ENCODE results near the gene LOC101059915.
A peak's percentile ranks its signal among the peaks of the same experiment; 100 is the strongest.

Gene LOC101059915

DNA sequence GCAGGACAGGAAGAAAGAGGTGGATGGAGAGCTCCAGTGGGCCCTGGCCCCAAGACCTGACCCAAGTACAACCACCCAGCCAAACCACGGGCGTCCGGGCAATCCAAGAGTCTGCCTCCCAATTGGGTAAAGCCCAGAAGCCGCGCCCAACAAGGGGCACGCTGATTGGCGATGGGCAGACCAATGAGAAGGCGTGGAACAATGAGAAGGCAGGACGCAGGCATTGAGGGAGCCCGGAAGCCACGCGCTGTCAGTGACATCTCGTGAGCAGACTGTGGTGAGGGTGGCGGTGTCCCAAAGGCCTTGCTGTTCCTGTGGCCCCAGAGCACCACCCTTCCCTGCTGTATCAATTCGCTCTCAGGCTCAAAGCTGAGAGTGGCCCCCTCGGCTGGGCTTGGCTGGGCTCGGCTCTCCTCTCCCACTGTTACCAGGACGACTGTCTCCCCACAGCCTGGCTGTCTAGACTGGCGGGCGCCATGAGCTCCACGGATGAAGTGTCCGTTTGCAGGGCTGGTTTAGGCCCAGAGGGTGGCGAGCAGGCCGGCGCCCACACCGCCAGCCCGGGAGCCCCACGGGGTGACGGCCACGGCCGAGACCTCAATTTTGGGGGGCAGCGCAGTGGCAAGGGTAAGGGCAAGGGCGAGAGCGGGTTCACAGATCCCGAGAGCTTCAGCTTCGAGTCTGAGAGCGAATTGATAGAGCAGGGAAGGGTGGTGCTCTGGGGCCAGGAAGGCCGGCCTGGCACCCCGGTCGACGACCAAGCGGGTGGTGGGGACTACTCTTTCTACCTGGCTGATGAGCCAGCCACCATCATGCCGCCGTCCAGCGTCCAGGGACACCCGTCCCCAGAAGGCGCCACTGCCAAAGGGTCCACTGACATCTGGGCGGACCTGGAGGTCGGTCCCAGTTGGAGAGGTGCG is at the start of gene LOC101059915:
LOC101059915 (plus strand) TSS at position 219 of the 920 bp plus-strand sequence.
- no peak for DNase-seq (ENCODE audit: low read depth in 2 of 2)

DNA sequence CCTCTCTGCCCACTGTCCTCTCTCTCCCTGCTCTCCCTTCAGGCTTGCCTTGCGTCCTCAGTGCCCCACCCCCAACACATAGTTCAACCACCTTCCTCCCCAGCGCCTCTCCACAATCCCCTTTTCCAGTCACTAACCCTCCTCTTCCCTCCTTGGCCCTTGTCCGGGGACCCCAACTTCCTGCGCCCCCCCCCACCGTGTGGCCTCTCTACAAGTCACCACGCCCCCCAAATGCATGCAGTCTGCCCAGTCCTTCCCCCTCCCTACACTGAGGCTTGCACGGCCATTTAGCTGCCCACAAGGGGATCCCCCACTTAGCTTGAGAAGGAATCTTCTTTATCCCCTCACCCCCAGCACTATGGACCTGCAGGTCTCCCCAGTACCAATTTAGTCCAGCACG is 49.6 kb upstream of the LOC101059915 start:
- no peak for DNase-seq (ENCODE audit: low read depth in 2 of 2)

DNA sequence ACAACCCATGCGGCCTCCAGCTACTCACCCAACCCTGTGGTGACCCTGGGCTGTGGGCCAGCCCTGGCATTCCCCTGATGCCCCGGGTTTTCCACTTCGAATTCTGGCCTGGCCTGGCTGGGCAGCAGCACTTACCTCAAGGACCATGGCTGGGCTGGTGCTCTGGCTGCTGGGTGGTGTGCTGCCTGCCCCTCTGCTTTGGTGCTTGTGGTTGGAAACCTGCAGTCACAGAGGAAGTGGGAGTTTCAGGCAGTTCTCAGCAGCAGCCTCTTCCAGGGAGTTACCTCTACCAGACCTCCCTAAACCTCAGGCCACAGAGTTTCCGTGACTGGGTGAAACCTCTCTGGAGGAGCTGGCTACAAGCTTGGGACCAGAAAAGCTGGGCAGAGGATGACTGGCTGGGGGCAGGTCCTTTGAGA is 49.0 kb upstream of the LOC101059915 start, which contains the start of gene CXCR3:
CXCR3 (minus strand) TSS at position 209 of the 419 bp plus-strand sequence; CDS start at position 147, 62 bp downstream.
- no peak for DNase-seq (ENCODE audit: low read depth in 2 of 2)

DNA sequence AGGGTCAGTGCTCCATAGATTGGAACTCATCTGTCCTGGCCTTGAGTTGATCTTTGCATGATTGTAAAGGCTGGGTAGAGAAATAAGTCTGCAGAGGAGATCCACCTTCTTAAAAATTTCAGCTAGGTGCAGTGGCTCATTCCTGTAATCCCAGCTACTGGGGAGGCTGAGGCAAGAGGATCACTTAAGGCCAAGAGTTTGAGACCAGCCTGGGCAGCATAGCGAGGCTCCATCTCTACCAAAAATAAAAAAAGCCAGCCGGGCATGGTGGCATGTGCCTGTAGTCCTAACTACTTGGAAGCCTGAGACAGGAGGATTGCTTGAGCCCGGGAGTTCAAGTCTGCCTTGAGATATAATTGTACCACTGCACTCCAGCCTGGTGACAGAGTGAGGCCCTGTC is 48.6 kb upstream of the LOC101059915 start:
- DNase-seq (ENCODE audit: low read depth in 2 of 2) = no peak

DNA sequence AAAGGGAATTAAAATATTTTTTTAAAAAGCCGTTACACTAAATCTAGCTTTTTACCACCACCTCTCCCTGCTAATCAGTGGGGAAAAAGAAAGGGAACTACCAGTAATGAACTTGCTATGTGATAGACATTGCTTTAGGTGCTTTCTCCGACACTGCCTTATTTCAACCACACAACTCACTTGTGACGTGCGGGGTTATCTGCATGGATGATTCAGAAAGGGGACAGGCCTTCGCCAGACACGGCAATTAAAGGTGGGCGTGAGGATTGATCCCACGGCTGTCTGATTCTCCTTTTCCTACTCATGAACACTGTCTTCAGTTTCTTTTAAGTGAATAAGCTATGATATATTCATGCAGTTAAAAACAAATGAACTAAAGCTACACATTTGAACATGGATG is 48.2 kb upstream of the LOC101059915 start:
- no peak for DNase-seq (ENCODE audit: low read depth in 2 of 2)

DNA sequence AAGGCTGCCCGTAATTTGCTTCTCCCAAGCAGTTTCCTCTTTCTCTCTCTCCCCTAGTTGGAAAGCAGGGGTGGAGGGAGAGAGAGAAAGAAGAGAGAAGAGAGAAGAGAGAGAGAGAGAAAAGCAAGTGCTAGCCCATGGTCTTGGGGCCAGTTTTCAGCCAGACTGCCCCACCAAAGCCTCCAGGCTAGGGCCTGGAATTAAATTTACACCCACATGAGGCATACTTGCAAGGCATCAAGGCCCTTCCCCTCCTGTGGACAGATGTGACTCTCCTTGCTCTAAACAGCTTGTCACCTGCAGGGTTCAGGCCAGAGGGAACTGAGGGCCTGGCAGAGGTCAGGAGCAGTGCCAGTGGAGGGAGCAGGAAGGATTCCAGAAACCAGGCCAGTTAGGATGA is 47.4 kb upstream of the LOC101059915 start:
- no peak for DNase-seq (ENCODE audit: low read depth in 2 of 2)

DNA sequence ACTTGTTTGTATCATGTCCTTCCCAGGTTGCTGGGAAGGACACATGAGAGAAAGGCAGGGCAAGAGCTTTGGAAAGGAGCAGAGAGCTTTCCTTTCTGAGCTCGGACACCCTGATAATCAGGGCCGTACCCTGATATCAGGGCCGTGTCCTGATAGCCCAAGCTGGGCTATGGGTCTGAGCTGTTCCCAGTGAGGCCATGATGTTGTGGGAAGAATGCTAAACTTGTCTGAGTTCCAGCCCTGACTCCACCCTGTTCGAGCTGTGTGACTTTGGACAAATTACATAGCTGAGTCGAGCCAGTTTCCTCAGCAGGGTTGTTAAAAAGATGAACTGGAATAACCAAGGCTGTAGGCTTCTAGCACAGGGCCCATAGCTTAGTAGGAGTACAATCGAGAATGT is 45.7 kb upstream of the LOC101059915 start:
- no peak for DNase-seq (ENCODE audit: low read depth in 2 of 2)

DNA sequence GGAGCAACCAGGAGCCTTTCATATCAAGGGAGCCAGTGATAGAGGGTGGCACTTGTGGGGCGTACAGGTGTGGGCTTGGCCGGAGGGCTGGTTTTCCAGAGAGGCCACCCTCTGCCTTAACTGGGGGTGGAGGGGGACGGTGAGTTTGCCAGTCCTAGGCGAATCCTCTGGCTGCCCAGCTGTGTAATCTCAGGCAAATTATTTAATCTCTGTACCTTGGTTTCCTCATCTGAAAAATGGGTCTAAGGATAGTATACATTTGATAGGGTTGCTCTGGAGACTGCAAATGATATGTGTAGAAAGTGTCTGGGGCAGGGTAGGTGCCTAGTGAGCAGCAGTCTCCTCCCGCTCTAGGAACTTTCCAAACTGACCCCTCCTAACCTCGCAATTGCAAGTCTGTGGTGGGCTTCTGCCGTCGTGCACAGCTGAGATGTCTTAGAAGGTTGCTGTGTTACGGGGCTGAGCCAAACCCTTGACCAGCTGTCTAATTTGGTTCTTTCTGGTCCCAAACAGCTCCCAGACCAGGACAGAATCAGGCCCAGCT is 45.2 kb upstream of the LOC101059915 start:
- DNase-seq (ENCODE audit: low read depth in 2 of 2) = no peak

DNA sequence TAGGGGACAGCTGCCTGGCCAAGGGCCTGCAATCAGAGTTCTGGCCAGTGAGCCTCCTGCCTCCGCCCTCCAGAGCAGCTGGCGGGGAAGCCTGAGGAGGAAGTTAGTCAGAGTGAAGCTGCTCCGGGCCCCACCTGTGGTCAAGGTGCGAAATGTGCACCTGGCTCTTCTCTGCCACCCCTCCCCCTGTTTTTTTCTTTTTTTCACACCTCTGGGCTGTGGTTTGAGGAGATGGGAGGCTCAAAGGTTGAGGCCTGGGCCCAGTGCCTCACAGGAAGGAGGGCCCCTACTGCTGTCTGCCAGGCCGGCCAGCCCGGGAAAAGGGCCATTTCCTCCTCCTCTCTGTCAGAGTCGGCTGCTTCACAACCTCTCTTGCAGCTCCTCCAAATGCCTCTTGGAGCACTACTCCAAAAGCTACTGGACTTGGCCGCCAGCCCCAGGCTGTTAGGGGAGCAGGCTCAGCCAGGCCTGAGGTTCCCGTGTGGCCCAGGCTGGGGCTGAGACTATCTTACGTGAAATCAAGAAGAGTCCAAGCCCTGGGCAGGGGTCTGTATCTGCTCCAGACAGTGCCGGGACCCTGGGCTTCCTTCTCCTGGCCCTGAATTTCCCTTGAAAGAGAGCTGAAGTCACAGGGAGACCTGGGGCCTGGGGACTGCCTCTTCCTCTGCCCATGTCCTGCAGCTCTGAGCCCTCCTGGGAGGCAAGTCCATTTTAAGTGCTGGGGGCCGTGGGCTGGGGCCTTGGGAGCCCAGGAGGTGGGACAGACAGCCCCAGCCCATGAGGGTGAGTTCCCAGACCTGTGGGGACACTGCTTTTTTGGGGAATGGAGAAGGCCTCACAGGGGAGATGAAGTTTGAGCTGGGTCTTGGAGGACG is 44.5 kb upstream of the LOC101059915 start:
- peak; percentile 23 to 28 for DNase-seq (ENCODE audit: low read depth in 2 of 2)

DNA sequence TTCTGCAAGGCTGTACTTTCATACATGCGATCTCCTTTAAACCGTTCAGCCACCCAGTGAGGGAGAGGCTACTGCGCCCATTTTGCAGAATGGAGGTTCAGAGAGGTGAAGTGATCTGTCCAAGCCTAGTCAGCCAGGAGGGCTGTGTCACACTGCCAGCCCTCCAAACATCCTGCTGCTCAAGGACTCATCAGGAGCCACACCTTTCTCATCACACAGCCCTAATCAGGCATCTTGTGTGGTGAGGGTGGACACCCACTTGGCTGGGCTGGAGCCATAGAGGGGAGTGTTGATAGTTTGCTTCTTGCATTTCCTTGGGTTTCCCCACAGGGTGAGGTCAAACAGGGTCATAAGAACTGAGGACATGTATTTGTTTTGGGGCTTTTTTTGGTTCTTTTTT is 43.6 kb upstream of the LOC101059915 start:
- no peak for DNase-seq (ENCODE audit: low read depth in 2 of 2)

DNA sequence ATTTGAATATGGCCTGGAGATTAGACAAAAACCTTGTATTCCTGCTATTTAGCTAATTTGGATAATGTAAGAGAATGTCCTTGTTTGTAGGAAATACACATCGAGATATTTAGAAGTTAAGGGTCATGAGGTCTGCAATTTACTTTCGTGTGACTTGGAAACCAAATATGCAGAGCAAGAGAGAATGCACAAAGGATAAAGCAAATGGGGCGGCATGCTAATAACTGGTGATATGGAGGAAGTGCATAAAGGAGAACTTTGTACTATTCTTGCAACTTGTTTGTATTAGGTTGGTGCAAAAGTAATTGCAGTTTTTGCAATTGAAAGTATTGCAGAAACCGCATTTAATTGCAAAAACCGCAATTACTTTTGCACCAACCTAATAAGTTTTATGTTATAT is 41.9 kb upstream of the LOC101059915 start:
- no peak for DNase-seq (ENCODE audit: low read depth in 2 of 2)

DNA sequence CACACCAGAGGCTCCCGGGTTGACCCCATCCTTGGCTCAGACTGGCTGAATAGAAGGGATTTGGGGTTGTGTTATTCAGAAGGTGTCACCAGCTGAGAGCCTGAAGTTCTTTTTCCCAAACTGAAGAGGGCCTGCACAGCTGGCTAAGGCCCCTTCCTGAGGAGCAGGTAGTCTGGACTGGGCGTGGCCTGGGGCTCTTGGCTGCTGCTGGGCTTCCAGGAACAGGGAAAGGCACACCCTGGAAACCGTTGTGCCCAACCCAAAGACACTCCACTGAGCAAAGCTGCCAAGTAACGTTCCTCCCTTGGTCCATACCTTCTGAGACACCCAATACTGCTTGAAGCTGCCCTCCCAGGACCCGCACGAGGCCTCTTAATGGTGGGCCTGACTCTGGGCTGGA is 40.8 kb upstream of the LOC101059915 start:
- no peak for DNase-seq (ENCODE audit: low read depth in 2 of 2)

DNA sequence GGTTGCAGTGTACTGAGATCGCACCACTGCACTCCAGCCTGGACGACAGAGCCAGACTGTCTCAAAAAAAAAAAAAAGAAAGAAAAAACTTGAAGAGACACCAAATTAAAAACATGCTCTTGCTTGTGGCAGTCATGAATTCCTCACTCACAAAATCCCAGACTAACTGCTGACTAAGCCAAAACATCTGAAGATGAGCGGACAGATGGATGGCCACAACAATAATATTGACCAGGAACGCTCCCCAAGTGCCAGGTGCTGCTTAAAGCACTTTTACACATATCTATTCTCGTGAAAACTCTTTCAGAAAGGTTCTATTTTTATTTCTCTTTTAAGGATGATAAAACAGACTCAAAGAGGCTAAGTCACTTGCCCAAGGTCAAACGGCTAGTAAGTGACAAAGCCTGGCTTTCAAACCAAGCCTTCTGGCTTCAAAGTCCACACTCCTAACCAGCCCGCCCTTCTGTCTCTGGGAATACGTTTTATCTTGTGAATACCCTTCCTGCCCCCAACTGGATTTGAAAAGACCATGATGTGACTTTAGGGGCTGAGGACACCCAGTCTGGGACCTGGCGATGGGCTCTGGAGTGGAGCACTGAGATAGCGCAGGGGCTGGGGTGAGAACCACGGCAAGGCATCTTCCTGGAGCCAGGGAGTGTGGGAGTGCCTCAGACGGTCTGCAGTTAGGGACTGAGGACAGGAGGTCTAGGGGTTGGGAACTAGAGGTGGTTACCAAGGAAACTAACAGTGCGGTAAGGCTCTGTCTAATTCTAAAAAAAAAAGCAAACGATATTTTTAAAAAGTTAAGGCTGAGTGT is 39.5 kb upstream of the LOC101059915 start:
- DNase-seq (ENCODE audit: low read depth in 2 of 2) = no peak

DNA sequence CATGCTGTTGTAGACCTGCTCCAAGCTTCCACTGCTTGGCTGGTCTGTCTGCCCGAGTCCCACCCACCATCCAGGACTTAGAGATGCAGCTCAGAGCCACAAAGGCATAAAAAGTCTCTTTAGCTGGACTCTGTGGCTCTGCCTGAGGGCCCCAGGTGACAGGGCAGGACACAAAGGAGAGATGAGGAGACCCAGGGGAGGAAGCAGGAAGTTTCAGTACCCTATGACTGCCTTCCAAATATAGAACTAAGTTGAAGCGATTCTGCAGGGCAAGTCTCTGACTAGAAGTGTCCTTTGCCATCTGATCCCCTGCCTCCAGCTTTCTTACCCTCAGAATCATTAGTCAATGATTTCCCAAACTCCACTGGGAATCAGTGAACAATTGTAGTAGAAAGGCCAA is 37.9 kb upstream of the LOC101059915 start:
- DNase-seq (ENCODE audit: low read depth in 2 of 2) = no peak

DNA sequence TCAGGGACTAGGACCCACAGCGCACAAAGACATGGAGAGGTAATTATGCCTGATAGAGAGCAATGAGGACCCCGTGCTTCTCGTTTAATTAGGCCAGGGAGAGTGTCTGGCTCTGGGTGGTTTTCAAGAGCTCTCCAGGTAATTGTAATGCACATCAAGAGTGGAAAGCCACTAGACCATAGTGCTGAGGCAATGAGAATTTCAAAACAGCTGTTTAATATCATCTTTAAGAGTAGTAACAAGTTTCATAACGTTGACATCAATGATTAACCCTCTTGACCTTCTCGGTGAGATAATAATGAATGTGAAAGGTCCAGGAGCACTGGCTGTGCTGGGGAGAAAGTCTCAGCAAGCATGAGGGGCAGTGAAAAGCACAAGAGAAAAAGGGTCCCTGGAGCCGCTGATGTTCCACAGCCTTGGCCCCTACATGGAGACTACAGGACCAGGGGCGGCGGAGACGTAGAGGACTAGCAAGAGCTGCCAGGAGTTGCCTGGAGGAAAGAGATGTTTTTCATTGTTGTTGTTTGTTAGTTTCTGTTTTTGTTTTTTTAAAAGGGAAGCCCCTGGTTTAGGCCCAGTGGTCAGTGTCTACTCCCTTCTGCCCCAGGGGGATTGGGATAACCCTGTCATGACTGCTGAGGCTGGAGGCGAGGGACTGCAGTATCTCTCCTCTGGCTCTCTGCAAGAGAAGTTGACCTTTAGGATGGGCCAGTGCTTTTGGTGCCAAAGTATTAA is 34.3 kb upstream of the LOC101059915 start:
- no peak for DNase-seq (ENCODE audit: low read depth in 2 of 2)

DNA sequence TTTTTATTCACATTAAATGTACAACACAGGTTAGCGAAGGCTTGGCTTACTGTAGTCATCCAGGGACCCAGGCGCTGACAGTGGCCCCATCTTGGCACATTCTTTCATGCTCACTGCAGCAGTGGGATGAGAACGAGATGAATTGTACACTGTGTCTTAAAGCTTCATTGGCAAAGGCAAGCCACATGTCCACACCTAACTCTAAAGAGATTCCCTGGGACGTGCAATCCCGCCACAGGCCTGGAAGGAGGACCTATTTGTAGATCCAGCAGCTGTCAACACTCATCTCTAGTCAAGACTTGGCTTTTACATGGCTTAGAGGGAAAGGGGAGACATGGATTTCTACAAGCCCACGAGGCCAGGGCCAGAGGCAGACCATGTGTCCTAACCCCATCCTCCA is 33.0 kb upstream of the LOC101059915 start:
- no peak for DNase-seq (ENCODE audit: low read depth in 2 of 2)

DNA sequence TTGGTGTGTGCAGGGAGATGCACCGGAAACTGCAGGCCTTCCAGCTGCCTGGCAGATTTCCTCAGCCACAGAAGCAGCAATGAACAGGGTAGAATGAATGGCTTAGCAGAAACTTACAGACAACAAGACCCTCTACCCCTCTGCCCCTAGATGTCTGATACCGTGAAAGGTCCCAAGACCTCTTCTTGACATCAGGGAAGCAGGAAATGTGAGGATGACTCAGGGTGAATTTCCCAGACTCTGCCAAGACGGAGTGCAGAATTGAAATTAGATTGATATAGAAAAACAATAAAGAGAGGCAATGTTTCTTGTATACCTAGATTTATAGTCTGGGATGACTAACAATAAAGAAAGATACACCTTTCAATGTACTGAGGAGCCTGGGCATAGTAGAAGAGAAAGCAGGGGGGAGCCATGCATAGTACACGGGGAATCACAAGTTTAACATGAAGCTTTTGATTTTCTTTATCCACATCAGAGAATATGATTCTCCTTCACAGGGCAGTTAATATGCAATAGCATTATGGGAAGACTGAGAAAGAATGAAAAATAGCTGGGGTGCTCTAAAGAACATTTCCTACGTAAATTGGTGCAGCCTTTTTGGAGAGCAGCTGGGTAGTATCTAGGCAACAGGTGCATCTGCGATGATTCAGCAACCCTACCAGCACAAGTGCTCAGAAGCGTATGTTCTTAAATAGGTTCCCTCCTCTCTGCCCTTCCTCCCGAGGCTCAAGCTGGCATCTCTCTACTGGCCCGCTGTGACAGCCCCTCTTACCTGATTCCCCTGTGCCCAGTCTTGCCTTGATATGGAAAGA is 30.7 kb upstream of the LOC101059915 start:
- no peak for DNase-seq (ENCODE audit: low read depth in 2 of 2)

DNA sequence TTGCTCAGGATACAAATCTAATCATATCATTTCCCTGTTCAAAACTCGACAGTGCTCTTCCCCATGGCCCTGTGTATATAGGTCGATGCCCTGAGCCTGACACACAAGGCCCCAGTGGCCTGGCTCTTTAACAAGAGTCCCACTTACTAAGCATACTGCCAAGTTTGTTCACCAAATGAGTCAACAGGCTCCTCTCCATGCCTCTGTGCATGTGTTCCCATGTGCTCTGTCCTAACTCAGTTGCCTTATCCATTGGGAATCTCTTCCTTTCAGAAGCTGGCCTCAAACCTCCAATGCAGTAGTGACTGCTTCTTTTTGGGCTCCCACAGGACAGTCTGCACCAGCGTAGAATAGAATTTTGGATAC is 30.1 kb upstream of the LOC101059915 start:
- DNase-seq (ENCODE audit: low read depth in 2 of 2) = no peak

DNA sequence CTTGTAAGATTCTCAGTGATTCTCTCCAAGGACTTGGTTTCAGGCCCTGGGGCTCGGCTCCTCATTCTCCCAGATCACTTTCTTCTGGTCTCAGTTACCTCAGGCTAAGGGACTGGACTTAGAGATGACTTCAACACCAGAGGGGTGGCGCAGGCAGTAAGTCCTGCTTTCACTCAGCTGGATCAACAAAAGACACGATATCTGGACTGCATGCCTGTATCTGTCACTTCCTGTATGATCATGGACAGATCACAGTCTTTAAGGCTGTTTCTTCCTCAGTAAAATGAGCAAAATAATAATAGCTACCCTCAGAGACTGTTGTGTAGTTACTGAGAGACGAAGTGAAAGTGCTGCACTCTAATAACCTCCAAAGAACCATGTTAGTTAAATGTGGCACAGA is 29.5 kb upstream of the LOC101059915 start:
- no peak for DNase-seq (ENCODE audit: low read depth in 2 of 2)

DNA sequence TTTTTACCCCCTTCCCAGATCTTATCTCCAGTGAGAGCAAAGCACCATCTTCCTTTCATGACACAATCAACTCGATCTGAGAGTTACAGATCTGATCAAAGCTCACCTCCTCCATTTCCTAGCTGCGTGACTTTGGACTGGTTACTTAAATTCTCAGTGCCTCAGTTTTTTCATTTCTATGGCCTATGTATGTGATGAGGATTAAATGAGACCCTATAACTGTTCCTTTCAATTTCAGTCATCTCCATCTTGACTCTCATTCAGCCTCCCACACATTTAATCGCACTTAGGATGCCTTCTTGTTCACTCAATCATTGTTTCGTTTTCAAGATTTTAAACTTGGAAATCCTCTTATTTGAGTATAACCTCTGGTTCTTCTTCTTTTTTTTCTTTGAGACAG is 28.9 kb upstream of the LOC101059915 start:
- no peak for DNase-seq (ENCODE audit: low read depth in 2 of 2)
